Fibroblast of skin of back (primary cell): ENCODE measurements around the gene APOLD1. TPM values are rescaled to one million over a fixed set of nuclear protein-coding genes. Genes with fewer than 3 reads are reported as not detected.
A peak's percentile ranks its signal among the peaks of the same experiment; 100 is the strongest.
"Not testable (repeated sequence)": the region's sequence is repeated elsewhere in the genome, so short reads cannot be mapped to it uniquely, and the experiment has no call there.

Source experiments
- DNase-seq: peaks from one replicate; pipeline ENCODE4 v3.0.0-alpha.2; 2013
- polyA plus RNA-seq, 2 experiments: library from polyadenylated mRNA; unstranded; fragments of 120-200 nt; gene quantifications; one replicate each; pipeline ENCODE4 v1.2.1, GENCODE V29; 2013; ENCODE audit not compliant: insufficient read length in 2 of 2

Gene APOLD1
- 5.3 TPM for polyA plus RNA-seq (2013, experiment 1 of 2; ENCODE audit: insufficient read length)
- 2.7 TPM for polyA plus RNA-seq (2013, experiment 2 of 2; ENCODE audit: insufficient read length)

DNA sequence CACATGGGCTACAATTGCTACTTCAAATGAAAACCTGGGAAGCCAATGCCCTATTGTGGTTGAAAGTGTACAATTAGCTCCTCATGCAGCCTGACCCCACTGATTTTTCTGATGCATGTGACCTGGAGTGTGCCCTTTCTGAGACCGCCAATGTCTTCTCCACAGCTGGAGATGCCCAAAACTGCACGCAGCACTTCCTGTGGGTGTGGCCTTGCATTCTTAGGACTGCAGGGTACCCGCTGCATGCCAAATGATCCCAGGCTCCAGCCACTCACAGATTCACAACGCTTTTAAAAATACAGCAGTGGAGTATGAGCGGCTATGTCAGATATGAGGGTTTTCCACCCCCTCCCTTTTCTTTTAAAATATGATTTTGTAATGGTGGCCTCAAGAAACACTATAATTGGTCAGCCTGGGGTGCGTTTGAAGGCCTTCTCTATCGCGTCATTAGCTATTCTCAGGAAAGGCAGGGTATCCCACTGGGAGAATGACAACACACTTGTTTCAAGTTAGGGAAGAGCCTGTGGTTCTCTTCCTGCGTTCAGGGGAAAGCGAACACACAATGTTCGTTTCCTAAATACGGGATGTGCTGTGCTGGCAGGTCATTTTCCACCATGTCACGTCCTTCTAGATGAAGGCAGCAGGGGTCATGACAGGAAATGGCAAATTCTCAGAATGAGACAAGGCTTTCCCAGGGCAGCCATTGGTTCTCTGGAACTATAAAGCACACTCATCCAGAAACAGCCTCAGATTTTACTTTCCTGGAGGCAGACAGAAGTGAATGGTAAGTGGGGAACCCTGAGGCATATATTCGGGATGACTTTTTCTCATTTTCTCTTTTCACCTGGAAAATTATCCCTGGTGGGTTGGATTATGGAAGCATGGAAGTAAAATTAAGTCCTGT lies at the start of gene APOLD1:
Gene APOLD1 (plus strand): TSS at position 749 of the 904 bp plus-strand sequence. CDS start 33 bp downstream, at position 782.
- peak; percentile 91 for DNase-seq

DNA sequence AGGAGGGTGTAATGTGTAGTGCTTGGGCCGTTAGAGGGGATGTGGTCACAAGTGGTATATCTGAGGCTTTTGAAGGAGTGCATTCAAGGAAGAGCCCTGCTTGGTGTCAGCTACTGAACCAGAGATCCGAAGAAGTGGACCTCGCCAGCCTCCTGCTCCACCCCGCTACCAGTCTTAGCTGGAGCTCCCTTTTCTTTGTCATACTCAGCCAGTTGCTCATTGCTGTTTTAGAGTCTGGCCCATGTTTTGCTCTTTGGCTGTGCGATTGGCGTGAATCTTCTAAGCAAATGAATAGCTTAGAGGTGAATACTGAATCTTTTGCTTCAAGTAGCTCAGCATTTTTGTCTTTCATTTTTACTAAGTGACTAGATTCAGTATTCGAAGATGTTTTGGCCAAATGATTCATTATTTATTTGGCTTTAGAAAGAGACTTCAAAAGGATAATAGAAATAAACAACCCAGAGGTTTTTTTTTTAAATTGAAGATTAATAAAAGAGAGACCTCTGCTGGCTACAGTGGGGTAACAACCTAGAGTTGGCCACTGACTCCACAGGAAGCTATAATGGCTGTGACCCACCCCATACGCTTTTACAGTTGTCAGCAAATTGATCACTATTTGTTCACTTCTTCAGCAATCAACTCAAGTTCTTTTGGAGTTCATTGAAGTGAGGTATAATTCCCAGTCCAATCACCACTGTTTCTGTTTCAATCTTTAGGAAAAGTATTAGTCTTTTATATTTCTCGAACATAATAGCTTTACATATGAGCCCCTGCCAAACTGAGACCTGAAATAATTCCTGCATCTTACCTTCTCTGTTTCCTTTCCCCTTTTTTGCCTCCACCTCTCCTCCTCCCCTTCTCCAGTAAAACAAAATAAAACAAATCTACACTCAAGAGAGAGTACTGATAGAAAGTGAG lies 48.4 kb upstream of the APOLD1 start:
- peak; percentile 77 for DNase-seq

DNA sequence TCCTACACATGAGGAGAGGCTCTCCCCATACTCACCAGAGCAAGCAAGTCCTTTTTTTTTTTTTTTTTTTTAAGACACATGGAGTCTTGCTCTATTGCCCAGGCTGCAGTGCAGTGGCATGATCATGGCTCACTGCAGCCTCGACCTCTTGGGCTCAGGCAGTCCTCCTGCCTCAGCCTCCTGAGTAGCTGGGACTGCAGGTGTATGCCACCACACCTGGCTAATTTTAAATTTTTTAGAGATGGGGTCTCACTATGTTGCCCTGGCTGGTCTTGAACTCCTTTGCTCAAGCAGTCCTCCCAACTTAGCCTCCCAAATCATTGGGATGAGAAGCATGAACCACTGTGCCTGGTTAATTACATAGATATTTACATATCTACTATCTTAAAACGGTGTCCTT lies 47.3 kb upstream of the APOLD1 start:
- not testable (repeated sequence) for DNase-seq

DNA sequence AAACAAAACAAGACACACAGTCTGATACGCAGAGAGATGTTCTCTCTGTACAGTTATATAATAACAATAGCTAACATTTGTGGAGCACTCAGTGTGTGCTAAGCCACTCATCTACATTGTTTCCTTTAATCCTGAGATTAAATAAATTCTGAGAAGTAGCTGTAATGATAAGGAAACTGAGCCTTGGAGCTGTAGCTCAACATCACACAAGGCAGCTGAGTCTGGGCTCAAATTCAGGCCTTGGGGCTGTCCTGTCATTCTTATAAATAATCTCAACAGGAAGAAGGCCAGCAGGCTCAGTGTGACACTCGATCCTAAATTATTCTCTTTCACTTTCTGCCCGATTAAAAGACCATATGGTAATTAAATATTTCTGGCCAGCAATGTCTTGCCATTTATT lies 43.8 kb upstream of the APOLD1 start:
- no peak for DNase-seq

DNA sequence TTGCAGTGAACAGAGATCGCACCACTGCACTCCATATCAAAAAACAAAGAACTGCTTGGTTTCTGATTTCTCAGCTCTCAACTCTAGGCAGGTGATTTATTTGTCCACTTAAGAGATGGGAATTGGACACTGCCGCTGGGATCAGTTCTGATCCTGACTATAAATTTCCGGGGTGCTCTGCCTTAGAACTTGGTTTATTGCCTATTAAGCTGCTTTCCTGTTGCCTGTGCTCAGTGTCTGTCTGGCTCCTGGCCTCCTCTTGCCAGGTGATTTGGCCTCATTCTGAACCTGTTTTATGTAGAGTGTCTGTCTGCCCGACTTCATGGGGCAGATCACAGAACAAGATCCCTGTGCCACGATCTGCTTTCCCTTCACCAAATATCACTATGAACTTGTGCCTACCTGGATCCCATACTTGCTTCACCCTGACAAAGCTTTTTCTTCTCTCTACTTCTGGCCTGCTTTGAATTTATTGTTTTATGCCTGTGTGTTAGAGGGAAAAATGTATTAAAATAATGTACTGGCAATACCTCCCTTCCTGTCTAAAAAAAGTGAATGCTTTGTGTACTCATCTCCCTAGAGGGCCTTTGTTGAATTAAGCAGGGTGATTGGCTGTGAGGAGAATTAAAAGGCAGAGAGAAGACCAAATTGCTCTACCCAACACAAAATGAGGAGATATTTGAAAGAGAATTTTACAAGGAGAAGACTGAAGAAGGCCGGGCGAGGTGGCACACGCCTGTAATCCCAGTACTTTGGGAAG lies 40.7 kb upstream of the APOLD1 start:
- no peak for DNase-seq

DNA sequence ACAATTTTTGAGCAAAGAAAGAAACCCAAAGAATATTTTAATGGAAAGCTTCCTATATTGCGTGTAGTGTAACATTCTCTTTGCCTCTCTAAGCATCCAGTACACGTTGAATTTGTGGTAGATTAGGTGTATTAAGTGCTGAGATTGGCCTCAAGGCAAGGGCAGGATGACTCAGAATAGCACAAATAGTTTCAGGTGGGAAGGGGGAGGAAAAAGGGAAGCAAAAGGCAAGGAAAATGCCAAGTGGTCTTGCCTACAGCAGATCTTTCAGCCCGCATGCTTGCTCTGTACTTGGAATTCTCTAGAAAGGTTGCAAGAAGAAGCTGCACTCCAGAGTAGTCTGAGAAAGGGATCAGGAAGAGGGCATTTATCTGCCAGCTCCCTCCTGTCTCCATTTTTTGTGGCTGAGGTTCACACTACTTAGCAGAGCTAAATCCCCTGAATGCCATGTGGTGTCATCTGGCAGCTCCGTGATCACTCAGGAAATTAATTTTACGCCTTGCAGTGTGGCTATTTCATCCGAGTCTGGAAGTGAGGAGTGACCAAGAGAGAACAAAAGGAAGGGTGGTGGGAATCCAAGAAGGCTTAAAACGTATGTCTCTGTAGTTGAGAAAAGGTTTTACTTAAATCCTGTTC lies 39.8 kb upstream of the APOLD1 start:
- no peak for DNase-seq

DNA sequence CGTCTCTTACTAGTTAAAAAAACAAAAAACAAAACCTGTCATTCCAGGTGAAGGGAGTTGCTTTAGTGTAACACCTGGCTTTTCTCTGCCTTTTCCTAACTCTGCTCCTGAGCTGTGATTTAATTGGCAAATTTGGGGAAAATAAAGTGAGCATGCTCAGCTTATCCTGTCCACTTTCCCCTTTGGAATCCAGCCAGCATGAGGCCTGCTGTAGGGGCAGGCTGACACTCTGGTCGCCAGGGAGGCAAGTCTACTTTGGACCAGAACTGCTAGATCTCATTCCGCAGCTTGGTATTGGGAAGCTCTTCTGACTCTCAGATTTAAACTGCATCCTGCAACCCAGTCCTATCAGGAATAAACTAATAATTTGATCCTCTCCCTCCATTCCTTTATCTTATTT lies 38.2 kb upstream of the APOLD1 start:
- no peak for DNase-seq

GRCh38 chr12:12748044-12748443 lies 37.4 kb upstream of the APOLD1 start:
- no peak for DNase-seq

- no peak for DNase-seq
Observed at GRCh38 chr12:12749433-12749832, 36.0 kb upstream of the APOLD1 start.

DNA sequence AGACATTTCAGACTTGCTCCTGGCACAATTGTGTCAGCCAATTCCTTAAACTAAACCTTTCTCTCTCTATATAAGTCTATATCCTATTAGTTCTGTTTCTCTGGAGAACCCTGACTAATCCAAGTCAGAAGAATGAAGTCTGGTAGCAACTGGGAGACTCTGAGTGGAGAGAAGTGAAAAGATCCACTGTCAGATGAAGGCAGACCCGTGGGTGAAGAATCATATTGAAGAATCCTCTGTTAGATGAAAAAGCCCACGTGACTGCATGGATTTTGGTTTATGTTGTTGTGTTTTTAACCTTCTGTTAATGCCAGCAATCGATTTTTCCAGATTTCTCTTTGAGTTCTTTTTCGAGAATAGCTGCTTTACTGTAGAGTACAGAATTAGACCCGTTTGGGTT lies 29.5 kb upstream of the APOLD1 start:
- no peak for DNase-seq

GRCh38 chr12:12757121-12757520 lies 28.3 kb upstream of the APOLD1 start:
- no peak for DNase-seq

DNA sequence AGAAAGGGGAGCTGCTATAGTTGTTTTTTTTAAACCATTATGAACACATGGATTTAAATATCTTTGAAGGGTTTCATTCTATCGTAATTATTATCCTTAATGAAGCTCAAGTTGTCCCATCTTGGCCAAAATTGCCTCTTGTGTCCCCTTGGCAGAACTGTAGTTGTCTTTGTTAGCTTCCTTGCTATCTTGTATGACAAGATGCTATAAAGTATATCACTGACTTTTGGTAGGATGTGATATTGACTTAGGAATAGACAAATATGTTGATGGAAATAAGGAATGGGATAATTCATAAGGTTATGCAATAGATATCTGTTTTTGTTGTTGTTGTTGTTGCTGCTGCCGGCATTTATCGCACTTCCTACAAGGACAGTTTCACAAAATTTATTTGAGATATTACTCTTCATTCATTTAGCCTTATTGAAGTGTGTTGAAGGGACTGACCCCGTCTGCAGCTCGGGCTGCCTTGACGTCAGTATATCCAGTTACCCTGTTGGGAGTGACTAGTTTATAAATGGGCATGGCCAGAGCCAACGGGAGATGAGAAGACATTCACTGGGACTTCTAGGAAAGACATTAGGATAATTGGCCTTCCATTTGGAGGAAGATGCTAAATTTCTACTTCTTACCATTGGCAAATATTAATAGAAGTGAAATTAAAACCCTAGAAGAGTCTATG lies 26.1 kb upstream of the APOLD1 start:
- DNase-seq, result no peak

- no peak for DNase-seq
Observed at GRCh38 chr12:12764824-12765223, 20.6 kb upstream of the APOLD1 start.

DNA sequence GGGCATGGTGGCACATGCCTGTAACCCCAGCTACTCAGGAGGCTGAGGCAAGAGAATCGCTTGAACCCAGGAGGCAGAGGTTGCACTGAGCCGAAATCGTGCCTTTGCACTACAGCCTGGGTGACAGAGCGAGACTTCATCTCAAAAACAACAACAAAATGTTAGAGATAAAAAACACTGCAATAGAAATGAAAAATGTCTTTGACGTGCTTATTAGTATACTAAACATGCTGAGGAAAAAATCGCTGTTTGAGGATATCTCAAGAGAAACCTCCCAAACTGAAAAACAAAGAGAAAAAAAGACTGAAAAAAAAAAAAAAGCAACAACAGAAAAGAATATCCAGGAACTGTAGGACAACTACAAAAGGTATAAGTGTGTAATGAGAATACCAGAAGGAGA lies 15.2 kb upstream of the APOLD1 start:
- no peak for DNase-seq

GRCh38 chr12:12774791-12775190 lies 10.7 kb upstream of the APOLD1 start:
- no peak for DNase-seq

DNA sequence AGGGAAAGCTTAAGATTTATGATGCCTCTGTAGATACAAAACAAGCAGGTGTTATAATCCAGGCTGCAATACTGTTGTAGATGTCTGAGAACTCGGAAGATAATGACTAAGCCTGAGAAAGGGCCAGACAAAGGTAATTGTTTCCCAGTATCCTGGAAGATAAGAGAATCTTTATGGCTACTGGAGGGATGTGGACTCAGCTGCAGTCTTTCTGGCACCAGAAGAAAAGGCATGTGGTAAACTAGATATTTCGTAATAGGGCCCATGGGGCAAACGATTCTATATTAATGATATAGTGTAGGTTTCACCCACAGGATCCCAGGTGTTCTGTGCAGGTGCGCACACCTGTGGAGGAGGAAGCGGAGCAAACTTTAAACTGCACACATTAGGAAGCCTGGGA lies 9.2 kb upstream of the APOLD1 start:
- DNase-seq, result no peak

- no peak for DNase-seq
Observed at GRCh38 chr12:12777092-12777491, 8.4 kb upstream of the APOLD1 start.

DNA sequence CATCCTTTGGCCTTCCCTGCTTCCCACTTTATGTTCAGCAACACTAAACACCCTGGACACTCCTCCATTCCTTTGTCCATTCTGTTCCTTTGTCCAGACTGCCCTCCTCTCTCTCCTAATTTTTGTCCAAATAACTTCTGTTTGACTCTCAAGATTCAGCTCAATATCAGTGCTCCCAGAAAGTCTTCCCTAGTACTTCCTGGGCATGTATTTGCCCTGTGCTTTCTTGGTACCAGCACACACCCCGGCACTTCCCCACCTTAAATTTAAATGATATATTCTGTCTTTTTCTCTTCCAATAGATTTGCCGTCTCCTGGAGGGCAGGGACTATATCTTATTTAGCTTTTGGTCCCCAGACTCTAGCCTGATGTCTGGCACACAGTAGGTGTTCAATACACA lies 6.5 kb upstream of the APOLD1 start:
- DNase-seq, result no peak

- DNase-seq, result peak; percentile 86
Observed at GRCh38 chr12:12779529-12779928, 5.9 kb upstream of the APOLD1 start.

- no peak for DNase-seq
Observed at GRCh38 chr12:12784116-12784515, 1.3 kb upstream of the APOLD1 start.

GRCh38 chr12:12786351-12786705 lies 869 bp downstream of the APOLD1 start:
- no peak for DNase-seq
